ENCODE data around the gene MAP6. TPM values are rescaled to one million over a fixed set of nuclear protein-coding genes. Genes with fewer than 3 reads are reported as not detected.

Gene MAP6
- total and polyA plus RNA-seq, 2 of the 13 experiments (the other 11 are each of a cell fraction or from before 2014, with no cell fraction given): 0.04 TPM; not detected in 1

DNA sequence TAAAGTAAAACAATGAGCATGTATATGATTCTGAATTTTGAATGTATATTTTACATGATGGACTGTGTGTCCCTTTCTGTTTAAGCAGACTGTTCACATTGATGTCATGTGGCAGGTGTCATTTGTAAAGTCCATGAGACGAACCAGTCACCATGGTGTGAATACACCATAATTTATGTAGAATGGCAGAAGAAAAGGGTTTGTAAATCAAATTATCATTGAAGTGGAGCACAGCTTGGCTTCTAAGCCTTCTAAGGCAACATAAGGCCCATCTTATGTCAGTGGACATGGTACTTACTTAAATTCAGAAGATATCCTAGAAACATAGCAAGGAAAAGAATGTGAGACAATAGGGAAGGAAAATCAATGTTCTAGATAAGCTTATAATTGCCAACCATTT lies 4.4 kb downstream of the MAP6 start:
- ChIA-PET CTCF (ENCODE audit: low intra/inter-chr PET ratio, low total read pairs) (no interaction called here), POLR2A (no interaction called here)
- intact Hi-C loops (cut with micrococcal nuclease; ENCODE audit: unreplicated experiment) (no loop called here), in situ Hi-C loops (cut with HindIII; ENCODE audit: extremely low pct_ligation_motif_present, low pct_unique_long_range_greater_than_20kb) (no loop called here)
- Histone ChIP-seq H3K36me3 (replicated peaks in 1 of 2; ENCODE audit: control insufficient read depth in 1 of 2, insufficient read depth in 2 of 2, low read length in 2 of 2) (no peaks in the 10 kb centered on the region), H3K9ac (ENCODE audit: insufficient read depth, low read depth, low read length) (no peak overlapping the region), H3K79me2 (ENCODE audit: insufficient read depth, low read length) (no peaks in the 10 kb centered on the region), H3K4me2 (ENCODE audit: low read depth, low read length) (no peak overlapping the region), H3K27ac (ENCODE audit: extremely low read length, insufficient read depth, low read length) (no peak overlapping the region), H3K9me3 (ENCODE audit: low read length) (no peaks in the 10 kb centered on the region), H2AFZ (ENCODE audit: low read length) (no peak overlapping the region), H3K27me3 (ENCODE audit: control insufficient read depth in 1 of 2, insufficient read depth in 2 of 2, low read length in 2 of 2) (peaks cover 6 to 52% of the 10 kb centered on the region in 2 experiments; a peak in 4 of 5 replicates), H3K4me3 (replicated peaks in 1 of 3; ENCODE audit: insufficient read depth in 1 of 3, low read depth in 2 of 3, low read length in 3 of 3) (no peak overlapping the region), H4K20me1 (ENCODE audit: insufficient read depth, low read length) (no peaks in the 10 kb centered on the region; the same call in 1 of the 2 replicates), H3K4me1 (ENCODE audit: insufficient read depth, low read length) (peaks cover 7% of the 10 kb centered on the region; the same call in 1 of the 2 replicates)
- WGBS (ENCODE audit: low lambda C conversion rate): 3% methylated on average over 1 of the region's 1 CpG
- TF ChIP-seq ZNF550 (CRISPR knock-in tag; IDR thresholded peaks at IDR 0.05; ENCODE audit: borderline replicate concordance): no peak
- TF ChIP-seq SRSF1 (optimal IDR thresholded peaks at IDR 0.05; ENCODE audit: low read depth, low read length): no peak
- TF ChIP-seq, protein P1, sequence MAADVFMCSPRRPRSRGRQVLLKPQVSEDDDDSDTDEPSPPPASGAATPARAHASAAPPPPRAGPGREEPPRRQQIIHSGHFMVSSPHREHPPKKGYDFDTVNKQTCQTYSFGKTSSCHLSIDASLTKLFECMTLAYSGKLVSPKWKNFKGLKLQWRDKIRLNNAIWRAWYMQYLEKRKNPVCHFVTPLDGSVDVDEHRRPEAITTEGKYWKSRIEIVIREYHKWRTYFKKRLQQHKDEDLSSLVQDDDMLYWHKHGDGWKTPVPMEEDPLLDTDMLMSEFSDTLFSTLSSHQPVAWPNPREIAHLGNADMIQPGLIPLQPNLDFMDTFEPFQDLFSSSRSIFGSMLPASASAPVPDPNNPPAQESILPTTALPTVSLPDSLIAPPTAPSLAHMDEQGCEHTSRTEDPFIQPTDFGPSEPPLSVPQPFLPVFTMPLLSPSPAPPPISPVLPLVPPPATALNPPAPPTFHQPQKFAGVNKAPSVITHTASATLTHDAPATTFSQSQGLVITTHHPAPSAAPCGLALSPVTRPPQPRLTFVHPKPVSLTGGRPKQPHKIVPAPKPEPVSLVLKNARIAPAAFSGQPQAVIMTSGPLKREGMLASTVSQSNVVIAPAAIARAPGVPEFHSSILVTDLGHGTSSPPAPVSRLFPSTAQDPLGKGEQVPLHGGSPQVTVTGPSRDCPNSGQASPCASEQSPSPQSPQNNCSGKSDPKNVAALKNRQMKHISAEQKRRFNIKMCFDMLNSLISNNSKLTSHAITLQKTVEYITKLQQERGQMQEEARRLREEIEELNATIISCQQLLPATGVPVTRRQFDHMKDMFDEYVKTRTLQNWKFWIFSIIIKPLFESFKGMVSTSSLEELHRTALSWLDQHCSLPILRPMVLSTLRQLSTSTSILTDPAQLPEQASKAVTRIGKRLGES (CRISPR knock-in tag; IDR thresholded peaks at IDR 0.05; ENCODE audit: borderline replicate concordance): no peak
- TF ChIP-seq ZNF768 (CRISPR knock-in tag; IDR thresholded peaks at IDR 0.05): no peak
- TF ChIP-seq MEF2D (CRISPR knock-in tag; IDR thresholded peaks at IDR 0.05): no peak
- TF ChIP-seq SIN3A (IDR thresholded peaks at IDR 0.05; ENCODE audit: borderline replicate concordance, low read depth, low read length): no peak
- BruUV-seq (replicated peaks): no TSS peak
- ATAC-seq: no peak
- FAIRE-seq: no peak
- DNase-seq (ENCODE audit: low spot score): no peak
